Chondrocyte (in vitro differentiated cells): Measurements from ENCODE around the gene SLC5A6. TPM values are rescaled to one million over a fixed set of nuclear protein-coding genes. Genes with fewer than 3 reads are reported as not detected.

Source experiments
- DNase-seq: peaks from one replicate; pipeline ENCODE4 v3.0.0; 2021; ENCODE audit warnings: mixed read lengths, low spot score
- H3K27ac Mint-ChIP-seq: one replicate; pipeline ENCODE4 v1.8.0; 2021; ENCODE audit warnings: mild to moderate bottlenecking, moderate library complexity, mixed read lengths; ENCODE audit not compliant: unreplicated experiment
- H3K27me3 Mint-ChIP-seq: 2 replicates; pipeline ENCODE4 v1.8.0; 2021; ENCODE audit warnings: low read depth, mixed read lengths
- H3K36me3 Mint-ChIP-seq: 2 replicates; pipeline ENCODE4 v1.8.0; 2021; ENCODE audit warnings: low read depth, mixed read lengths
- H3K4me1 Mint-ChIP-seq: 2 replicates; pipeline ENCODE4 v1.8.0; 2021; ENCODE audit warnings: low read depth, mild to moderate bottlenecking, mixed read lengths
- H3K4me3 Mint-ChIP-seq: one replicate; pipeline ENCODE4 v1.8.0; 2021; ENCODE audit warnings: mild to moderate bottlenecking, moderate library complexity, mixed read lengths; ENCODE audit not compliant: unreplicated experiment
- H3K9me3 Mint-ChIP-seq: 2 replicates; pipeline ENCODE4 v1.8.0; 2021; ENCODE audit warnings: low read depth, mixed read lengths
- CTCF ChIP-seq: fragments of 200-600 bp; sonication (generic); IDR thresholded peaks from 2 replicates; pipeline ENCODE4 v1.5.0; 2021; ENCODE audit warnings: antibody characterized with exemption, mild to moderate bottlenecking, moderate library complexity
- long read RNA-seq: library from polyadenylated mRNA; stranded (forward); transcript quantifications from one replicate; pipeline ENCODE4 v2.0.0, GENCODE V29; 2021
- total RNA-seq: library from RNA; stranded (reverse); gene quantifications from 3 replicates; pipeline ENCODE4 v1.2.1, GENCODE V29; 2021

The SLC5A6 gene
- total RNA-seq = 21.8 to 27.9 TPM (median 24.3 TPM) in 3 replicates
- long read RNA-seq, transcript SLC5A6-201 (17 exons, 3,231 nt) = major isoform, 34 of 69 reads
- long read RNA-seq, partial matches to known transcripts = 3 of 69 reads
- long read RNA-seq, other reads (novel, unspliced or antisense) = 32 of 69 reads

- Mint-ChIP-seq H3K27ac (peak within 1 kb of the TSS; percentile 100), H3K27me3 (no peaks in the 10 kb centered on the region)
Observed at GRCh38 chr2:27211943-27212625, at the start of gene SLC5A6, which contains the start of gene ATRAID. TSS of gene SLC5A6 (minus strand) at chr2:27212268. CDS start at chr2:27207650, 4,618 bp downstream. TSS of gene ATRAID (plus strand) at chr2:27212041. CDS start at chr2:27212369, 328 bp downstream.

GRCh38 chr2:27261241-27261925 is 49.3 kb upstream of the SLC5A6 start:
- Mint-ChIP-seq H3K4me3 (peak overlapping the region; percentile 51), H3K4me1 (peaks cover 23% of the 10 kb centered on the region), H3K27ac (no peak overlapping the region), H3K9me3 (no peaks in the 10 kb centered on the region), H3K36me3 (peaks cover 5% of the 10 kb centered on the region), H3K27me3 (peaks cover 45% of the 10 kb centered on the region)
- TF ChIP-seq CTCF = no peak
- DNase-seq = no peak

More at GRCh38 chr2:27211943-27212625, at the start of gene SLC5A6, which contains the start of gene ATRAID:
- H3K36me3 Mint-ChIP-seq = peaks cover 6% of the 10 kb centered on the region
- TF ChIP-seq CTCF = peak; percentile 8
- DNase-seq = peak; percentile 95
- H3K4me1 Mint-ChIP-seq = peaks cover 34% of the 10 kb centered on the region
- H3K4me3 Mint-ChIP-seq = peak within 1 kb of the TSS; percentile 96
- H3K9me3 Mint-ChIP-seq = no peaks in the 10 kb centered on the region

GRCh38 chr2:27258051-27258450 is 46.0 kb upstream of the SLC5A6 start:
- no peak for DNase-seq
- Mint-ChIP-seq H3K27me3 (peaks cover 30% of the 10 kb centered on the region), H3K36me3 (peaks cover 4% of the 10 kb centered on the region), H3K4me1 (peaks cover 27% of the 10 kb centered on the region), H3K9me3 (no peaks in the 10 kb centered on the region), H3K27ac (no peak overlapping the region), H3K4me3 (no peak overlapping the region)
- TF ChIP-seq CTCF = no peak

- Mint-ChIP-seq H3K4me1 (peaks cover 26% of the 10 kb centered on the region), H3K27ac (no peak overlapping the region), H3K4me3 (no peak overlapping the region), H3K27me3 (peaks cover 29% of the 10 kb centered on the region), H3K36me3 (peaks cover 4% of the 10 kb centered on the region), H3K9me3 (no peaks in the 10 kb centered on the region)
- no peak for DNase-seq
- TF ChIP-seq CTCF = no peak
Observed at GRCh38 chr2:27256855-27257454, 44.9 kb upstream of the SLC5A6 start.

DNA sequence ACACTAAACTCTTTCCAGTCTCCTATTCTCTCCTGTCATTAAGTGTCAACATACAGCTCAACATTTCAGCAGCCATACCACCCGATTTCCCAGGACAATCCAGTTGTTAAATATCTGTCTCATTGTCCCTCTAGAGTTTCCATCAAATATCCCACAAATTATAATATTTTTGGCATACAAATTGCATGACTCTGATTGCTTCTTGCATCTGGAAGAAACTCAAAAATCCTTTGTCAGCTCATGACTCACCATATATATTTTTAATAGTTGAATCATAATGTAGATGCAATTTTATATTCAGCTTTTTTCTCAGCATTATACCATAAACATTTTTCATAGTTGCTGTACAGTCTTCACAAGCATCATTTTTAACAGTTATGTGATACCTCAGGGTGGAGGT is 43.6 kb upstream of the SLC5A6 start:
- Mint-ChIP-seq H3K27me3 (peaks cover 17% of the 10 kb centered on the region), H3K9me3 (no peaks in the 10 kb centered on the region), H3K36me3 (peaks cover under 1% of the 10 kb centered on the region), H3K27ac (peak overlapping the region; percentile 81), H3K4me3 (no peak overlapping the region), H3K4me1 (peaks cover 24% of the 10 kb centered on the region)
- peak; percentile 14 for TF ChIP-seq CTCF
- DNase-seq = no peak
